ENCODE results near the gene SLC9B2. TPM values are rescaled to one million over a fixed set of nuclear protein-coding genes. Genes with fewer than 3 reads are reported as not detected.

Gene SLC9B2
- polyA plus RNA-seq, 2 of the 4 experiments (the other 2 are of a cell fraction), result 7.3 to 9.2 TPM

DNA sequence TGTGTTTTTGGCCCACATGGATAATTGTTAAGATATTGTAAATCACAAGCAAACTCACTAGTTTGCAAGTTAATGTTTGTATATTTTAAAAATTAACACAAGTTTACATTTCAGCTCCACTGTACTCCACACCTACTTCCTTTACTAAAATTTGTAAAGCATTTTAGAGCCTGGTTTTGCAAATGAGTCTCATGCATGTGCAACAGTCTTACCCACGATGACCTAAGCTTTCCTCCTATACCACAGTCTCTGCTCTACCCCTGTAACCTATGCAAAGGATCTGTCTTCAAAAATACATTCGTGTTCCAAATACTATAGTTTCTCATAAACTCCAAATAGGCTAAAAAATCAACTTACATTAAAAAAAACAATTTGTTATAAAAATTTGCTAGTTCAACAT is 12.9 kb upstream of the SLC9B2 start:
- Histone ChIP-seq H3K4me1 (no peaks in the 10 kb centered on the region; the same call in 2 of the 3 replicates), H3K9me3 (no peaks in the 10 kb centered on the region), H3K4me3 (no peak overlapping the region), H3K4me2 (no peak overlapping the region), H3K27ac (no peak overlapping the region)
- no peak for DNase-seq (ENCODE audit: low read depth in 1 of 2, low spot score in 1 of 2)
- CTCF ChIA-PET, result interaction anchor here (1.3 to 3.9 kb wide), 4 partner anchors 8 to 469 kb away, joined by 6 to 27 read pairs (median 20); partner anchors contain the start of gene BDH2
- 35% methylated on average over 2 of the region's 2 CpGs for WGBS (ENCODE audit: missing lambda C conversion rate)
- FAIRE-seq, result no peak
- POLR2A ChIA-PET, result no interaction called here
- ATAC-seq, result no peak
- TF ChIP-seq, protein P1, sequence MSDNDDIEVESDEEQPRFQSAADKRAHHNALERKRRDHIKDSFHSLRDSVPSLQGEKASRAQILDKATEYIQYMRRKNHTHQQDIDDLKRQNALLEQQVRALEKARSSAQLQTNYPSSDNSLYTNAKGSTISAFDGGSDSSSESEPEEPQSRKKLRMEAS (IDR thresholded peaks at IDR 0.05), result no peak
- no peak for TF ChIP-seq HEYL (CRISPR knock-in tag; IDR thresholded peaks at IDR 0.05)
- TF ChIP-seq MYC (IDR thresholded peaks at IDR 0.05; ENCODE audit: borderline replicate concordance, low read length), result no peak
- TF ChIP-seq HDAC2 (IDR thresholded peaks at IDR 0.05), result no peak

DNA sequence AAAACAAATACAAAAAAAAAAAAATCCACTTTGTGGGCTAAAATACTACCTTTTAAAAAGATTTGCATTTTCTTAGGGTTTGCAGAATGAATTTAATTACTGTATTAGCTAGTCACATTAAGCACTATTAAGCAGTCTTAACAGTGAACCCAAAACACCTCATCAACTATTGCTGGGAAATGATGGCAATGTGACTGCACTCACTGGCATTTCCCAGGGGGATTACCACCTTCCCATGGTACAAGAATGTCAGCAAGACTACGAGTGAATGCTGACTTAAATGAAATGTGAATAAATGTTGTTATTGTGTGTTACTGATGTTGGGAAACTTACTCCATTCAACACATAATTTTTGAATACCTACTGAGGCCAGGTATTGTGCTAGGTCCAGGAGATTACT is 10.0 kb upstream of the SLC9B2 start:
- no peak overlapping the region for H3K27ac ChIP-seq

More for the DNA sequence above, 10.0 kb upstream of the SLC9B2 start:
- 38% methylated on average over 1 of the region's 1 CpG for WGBS (ENCODE audit: missing lambda C conversion rate)
- H3K4me2 ChIP-seq, result no peak overlapping the region
- H3K4me1 ChIP-seq, result no peaks in the 10 kb centered on the region; the same call in 2 of the 3 replicates
- FAIRE-seq (no peak), ATAC-seq (no peak), DNase-seq (ENCODE audit: low read depth in 1 of 2, low spot score in 1 of 2) (no peak)
- TF ChIP-seq CHD2 (IDR thresholded peaks at IDR 0.05; ENCODE audit: low read length, partially characterized antibody), result no peak
- TF ChIP-seq RAD21 (conservative IDR thresholded peaks at IDR 0.05 in 1 of 2, IDR thresholded peaks at IDR 0.05 in 1 of 2), result no peak
- no peak for TF ChIP-seq MYC (IDR thresholded peaks at IDR 0.05; ENCODE audit: borderline replicate concordance, low read length)
- TF ChIP-seq MAFK (IDR thresholded peaks at IDR 0.05; ENCODE audit: partially characterized antibody), result no peak
- TF ChIP-seq ZSCAN20 (CRISPR knock-in tag; IDR thresholded peaks at IDR 0.05), result no peak
- no peak for TF ChIP-seq ZNF302 (CRISPR knock-in tag; IDR thresholded peaks at IDR 0.05)
- TF ChIP-seq REST (IDR thresholded peaks at IDR 0.05), result no peak
- TF ChIP-seq ZC3H11A (IDR thresholded peaks at IDR 0.05), result no peak
- no peak for TF ChIP-seq MAZ (IDR thresholded peaks at IDR 0.05; ENCODE audit: borderline replicate concordance, low read depth, low read length)
- no peak for TF ChIP-seq NFE2L2 (conservative IDR thresholded peaks at IDR 0.05; ENCODE audit: low read length)
- no peak for TF ChIP-seq RFX5 (IDR thresholded peaks at IDR 0.05)
- no peak for TF ChIP-seq ELK1 (IDR thresholded peaks at IDR 0.05; ENCODE audit: low read depth, low read length)
- TF ChIP-seq, protein P2, sequence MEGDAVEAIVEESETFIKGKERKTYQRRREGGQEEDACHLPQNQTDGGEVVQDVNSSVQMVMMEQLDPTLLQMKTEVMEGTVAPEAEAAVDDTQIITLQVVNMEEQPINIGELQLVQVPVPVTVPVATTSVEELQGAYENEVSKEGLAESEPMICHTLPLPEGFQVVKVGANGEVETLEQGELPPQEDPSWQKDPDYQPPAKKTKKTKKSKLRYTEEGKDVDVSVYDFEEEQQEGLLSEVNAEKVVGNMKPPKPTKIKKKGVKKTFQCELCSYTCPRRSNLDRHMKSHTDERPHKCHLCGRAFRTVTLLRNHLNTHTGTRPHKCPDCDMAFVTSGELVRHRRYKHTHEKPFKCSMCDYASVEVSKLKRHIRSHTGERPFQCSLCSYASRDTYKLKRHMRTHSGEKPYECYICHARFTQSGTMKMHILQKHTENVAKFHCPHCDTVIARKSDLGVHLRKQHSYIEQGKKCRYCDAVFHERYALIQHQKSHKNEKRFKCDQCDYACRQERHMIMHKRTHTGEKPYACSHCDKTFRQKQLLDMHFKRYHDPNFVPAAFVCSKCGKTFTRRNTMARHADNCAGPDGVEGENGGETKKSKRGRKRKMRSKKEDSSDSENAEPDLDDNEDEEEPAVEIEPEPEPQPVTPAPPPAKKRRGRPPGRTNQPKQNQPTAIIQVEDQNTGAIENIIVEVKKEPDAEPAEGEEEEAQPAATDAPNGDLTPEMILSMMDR (IDR thresholded peaks at IDR 0.05), result no peak
- TF ChIP-seq KDM5A (IDR thresholded peaks at IDR 0.05), result no peak
- no peak for TF ChIP-seq JUNB (IDR thresholded peaks at IDR 0.05)
- no peak for TF ChIP-seq POLR2AphosphoS2 (conservative IDR thresholded peaks at IDR 0.05; ENCODE audit: low read length)
- TF ChIP-seq FOXS1 (CRISPR knock-in tag; IDR thresholded peaks at IDR 0.05), result no peak
- H3K4me3 ChIP-seq, result no peak overlapping the region
- H3K9me3 ChIP-seq, result no peaks in the 10 kb centered on the region
- POLR2A ChIA-PET, result no interaction called here
- CTCF ChIA-PET, result interaction anchor here (0.7 kb wide), 1 partner anchor 12 kb away, joined by 3 read pairs; no protein-coding TSS in a partner anchor
